Parathyroid adenoma (tissue), 2 donors: Measurements from ENCODE around the gene ZNF440.
A peak's percentile ranks its signal among the peaks of the same experiment; 100 is the strongest.
"Not testable (repeated sequence)": the region's sequence is repeated elsewhere in the genome, so short reads cannot be mapped to it uniquely, and the experiment has no call there.

Experiments used
- H2AFZ ChIP-seq: fragments of 300-600 bp; sonication (generic); one replicate; pipeline ENCODE4 v1.7.0; 2017; ENCODE audit warnings: antibody characterized with exemption, mild to moderate bottlenecking
- H3K27ac ChIP-seq: fragments of 300-600 bp; sonication (generic); one replicate; pipeline ENCODE4 v1.7.0; 2017
- H3K27me3 ChIP-seq: fragments of 300-600 bp; sonication (generic); one replicate; pipeline ENCODE4 v1.7.0; 2017; ENCODE audit warnings: low read length; ENCODE audit not compliant: control insufficient read depth, insufficient read depth
- H3K36me3 ChIP-seq: fragments of 300-600 bp; sonication (generic); one replicate; pipeline ENCODE4 v1.7.0; 2017; ENCODE audit warnings: low read length; ENCODE audit not compliant: control insufficient read depth, insufficient read depth
- H3K4me1 ChIP-seq: fragments of 300-600 bp; sonication (generic); one replicate; pipeline ENCODE4 v1.7.0; 2017; ENCODE audit warnings: control low read depth
- H3K4me2 ChIP-seq: fragments of 300-600 bp; sonication (generic); one replicate; pipeline ENCODE4 v1.7.0; 2017; ENCODE audit warnings: low read length
- H3K4me3 ChIP-seq: fragments of 300-600 bp; sonication (generic); one replicate; pipeline ENCODE4 v1.7.0; 2017; ENCODE audit warnings: low read depth, low read length
- H3K79me2 ChIP-seq: fragments of 300-600 bp; sonication (generic); one replicate; pipeline ENCODE4 v1.7.0; 2017; ENCODE audit warnings: control low read depth
- H3K9ac ChIP-seq: fragments of 300-600 bp; sonication (generic); one replicate; pipeline ENCODE4 v1.7.0; 2017; ENCODE audit warnings: mild to moderate bottlenecking
- H3K9me3 ChIP-seq: fragments of 300-600 bp; sonication (generic); one replicate; pipeline ENCODE4 v1.7.0; 2017; ENCODE audit warnings: low read length; ENCODE audit not compliant: control insufficient read depth
- CTCF ChIP-seq: fragments of 300-600 bp; sonication (generic); IDR thresholded peaks from one replicate; pipeline ENCODE4 v1.7.0; 2017; ENCODE audit warnings: antibody characterized with exemption, mild to moderate bottlenecking
- donor health status: primary hyperparathyroidism.

The ZNF440 gene

GRCh38 chr19:11873762-11874161 lies 59.7 kb downstream of the ZNF440 start:
- H3K79me2 ChIP-seq: peaks cover 2% of the 10 kb centered on the region
- no peak overlapping the region for H3K9ac ChIP-seq
- H2AFZ ChIP-seq: no peak overlapping the region
- no peak overlapping the region for H3K4me3 ChIP-seq
- no peak overlapping the region for H3K27ac ChIP-seq
- no peaks in the 10 kb centered on the region for H3K9me3 ChIP-seq
- H3K4me1 ChIP-seq: no peaks in the 10 kb centered on the region
- no peak for TF ChIP-seq CTCF
- peaks cover 14% of the 10 kb centered on the region for H3K36me3 ChIP-seq
- no peaks in the 10 kb centered on the region for H3K27me3 ChIP-seq
- no peak overlapping the region for H3K4me2 ChIP-seq

GRCh38 chr19:11879687-11880266 lies 65.7 kb downstream of the ZNF440 start:
- not testable (repeated sequence) for H3K4me3 ChIP-seq, H3K4me1 ChIP-seq, H3K36me3 ChIP-seq, H3K4me2 ChIP-seq, H3K9me3 ChIP-seq, H3K27ac ChIP-seq, H3K79me2 ChIP-seq, H3K9ac ChIP-seq, H3K27me3 ChIP-seq, H2AFZ ChIP-seq
- peak; percentile 51 for TF ChIP-seq CTCF

- Histone ChIP-seq H3K4me3 (no peak overlapping the region), H3K4me2 (no peak overlapping the region), H3K79me2 (peaks cover 8% of the 10 kb centered on the region), H3K27me3 (no peaks in the 10 kb centered on the region), H3K36me3 (no peaks in the 10 kb centered on the region), H3K4me1 (peaks cover 6% of the 10 kb centered on the region), H3K9me3 (no peaks in the 10 kb centered on the region), H3K27ac (no peak overlapping the region), H3K9ac (no peak overlapping the region), H2AFZ (no peak overlapping the region)
- TF ChIP-seq CTCF: no peak
These were observed 66.5 kb downstream of the ZNF440 start for GRCh38 chr19:11880598-11880997.

GRCh38 chr19:11881151-11881800 lies 67.2 kb downstream of the ZNF440 start:
- peaks cover 6% of the 10 kb centered on the region for H3K4me1 ChIP-seq
- no peak overlapping the region for H3K4me2 ChIP-seq
- H3K79me2 ChIP-seq: peaks cover 8% of the 10 kb centered on the region
- H3K4me3 ChIP-seq: peak overlapping the region; percentile 14
- no peak overlapping the region for H3K9ac ChIP-seq
- TF ChIP-seq CTCF: peak; percentile 84
- H3K36me3 ChIP-seq: no peaks in the 10 kb centered on the region
- no peak overlapping the region for H3K27ac ChIP-seq
- H3K27me3 ChIP-seq: no peaks in the 10 kb centered on the region
- no peak overlapping the region for H2AFZ ChIP-seq
- no peaks in the 10 kb centered on the region for H3K9me3 ChIP-seq

- peaks cover 8% of the 10 kb centered on the region for H3K79me2 ChIP-seq
- no peak overlapping the region for H3K4me2 ChIP-seq
These were observed 68.5 kb downstream of the ZNF440 start for GRCh38 chr19:11882606-11883005.

More at GRCh38 chr19:11882606-11883005, 68.5 kb downstream of the ZNF440 start:
- no peaks in the 10 kb centered on the region for H3K9me3 ChIP-seq
- TF ChIP-seq CTCF: no peak
- no peak overlapping the region for H3K9ac ChIP-seq
- no peaks in the 10 kb centered on the region for H3K36me3 ChIP-seq
- peaks cover 12% of the 10 kb centered on the region for H3K4me1 ChIP-seq
- H3K27ac ChIP-seq: no peak overlapping the region
- no peaks in the 10 kb centered on the region for H3K27me3 ChIP-seq
- no peak overlapping the region for H2AFZ ChIP-seq
- no peak overlapping the region for H3K4me3 ChIP-seq
